ENCODE results near the gene POU2F2. TPM values are rescaled to one million over a fixed set of nuclear protein-coding genes. Genes with fewer than 3 reads are reported as not detected.
A peak's percentile ranks its signal among the peaks of the same experiment; 100 is the strongest.

POU2F2 gene
- total RNA-seq, 2 experiments from 2014 or later: 17.7 to 40.4 TPM

DNA sequence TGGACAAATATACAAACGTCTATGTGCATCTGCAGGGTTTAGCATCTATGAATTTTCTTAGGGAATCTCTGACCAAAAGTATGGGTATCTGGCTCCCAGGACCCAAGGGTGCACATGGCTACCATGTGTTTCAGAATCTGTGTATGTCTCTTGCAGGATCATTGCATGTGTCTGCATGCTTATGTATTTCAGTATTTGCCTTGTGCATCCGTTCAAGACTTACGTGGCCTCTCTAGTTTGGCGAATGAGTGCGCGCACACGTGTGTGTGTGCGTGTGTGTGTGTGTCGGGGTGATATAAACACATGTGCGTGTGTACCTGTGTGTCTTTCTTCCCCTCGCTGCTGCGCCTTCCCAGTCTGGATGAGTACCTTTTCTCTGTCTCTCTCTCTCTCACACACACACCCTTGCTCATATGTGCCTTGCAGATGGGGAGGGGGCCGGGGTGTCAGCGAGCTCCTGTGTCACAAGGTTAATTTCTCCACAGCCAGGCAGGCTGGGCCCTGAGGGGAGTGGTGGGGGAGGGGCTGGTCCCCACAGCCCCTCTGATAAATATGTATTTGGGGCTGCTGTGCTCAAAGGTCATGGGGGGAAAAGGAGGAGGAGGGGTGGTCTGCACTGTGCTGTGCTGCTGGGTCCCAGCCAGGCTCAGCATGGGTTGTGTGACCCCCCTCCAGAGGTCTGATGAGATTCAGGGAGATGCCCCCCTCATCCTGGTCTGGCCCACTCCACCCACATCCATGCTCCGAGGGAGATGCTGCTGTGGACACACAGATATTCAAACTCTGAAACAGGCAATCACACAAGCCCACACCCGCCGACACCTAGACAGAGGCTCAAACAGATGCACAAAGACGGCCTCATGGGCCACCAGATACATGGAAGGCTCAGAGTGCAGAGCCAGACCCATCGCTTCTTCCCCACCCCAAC is 37.5 kb upstream of the POU2F2 start:
- ATAC-seq (no peak), DNase-seq (no peak)
- no peak overlapping the region for H3K27ac Mint-ChIP-seq
- H3K4me3 Mint-ChIP-seq: no peak overlapping the region
- H3K9me3 Mint-ChIP-seq (ENCODE audit: low read depth): no peaks in the 10 kb centered on the region
- CTCF ChIA-PET: no interaction called here
- no peaks in the 10 kb centered on the region for H3K36me3 Mint-ChIP-seq
- H3K27me3 Mint-ChIP-seq: peaks cover 9% of the 10 kb centered on the region
- peaks cover 9% of the 10 kb centered on the region for H3K4me1 Mint-ChIP-seq

DNA sequence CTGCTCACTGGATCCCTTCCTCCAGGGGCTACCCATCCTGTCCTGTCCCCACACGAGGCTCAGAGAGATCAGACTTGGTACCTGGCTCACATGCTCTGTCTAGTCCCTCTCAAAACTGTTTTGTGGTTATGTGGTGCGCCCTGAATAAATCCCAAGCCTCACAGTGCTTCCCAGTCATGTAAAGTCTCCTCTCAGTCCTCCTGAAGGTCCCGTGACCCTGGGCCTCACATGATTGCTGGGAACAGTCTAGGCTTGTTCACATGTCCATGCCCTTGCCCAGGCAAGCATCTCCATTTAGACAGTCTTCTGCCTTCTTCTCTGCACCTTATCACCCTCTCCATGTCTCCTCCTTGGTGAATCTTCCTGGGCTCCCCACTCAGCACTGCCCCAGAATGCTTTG is 36.0 kb upstream of the POU2F2 start:
- H3K4me1 Mint-ChIP-seq: peaks cover 9% of the 10 kb centered on the region
- CTCF ChIA-PET: interaction anchor here (0.6 kb wide), 1 partner anchor 35 kb away, joined by 3 read pairs; the partner anchor contains the start of gene POU2F2
- H3K27me3 Mint-ChIP-seq: peaks cover 5% of the 10 kb centered on the region
- no peak for ATAC-seq
- no peak for DNase-seq
- H3K4me3 Mint-ChIP-seq: no peak overlapping the region
- no peaks in the 10 kb centered on the region for H3K36me3 Mint-ChIP-seq
- H3K27ac Mint-ChIP-seq: no peak overlapping the region
- no peaks in the 10 kb centered on the region for H3K9me3 Mint-ChIP-seq (ENCODE audit: low read depth)

DNA sequence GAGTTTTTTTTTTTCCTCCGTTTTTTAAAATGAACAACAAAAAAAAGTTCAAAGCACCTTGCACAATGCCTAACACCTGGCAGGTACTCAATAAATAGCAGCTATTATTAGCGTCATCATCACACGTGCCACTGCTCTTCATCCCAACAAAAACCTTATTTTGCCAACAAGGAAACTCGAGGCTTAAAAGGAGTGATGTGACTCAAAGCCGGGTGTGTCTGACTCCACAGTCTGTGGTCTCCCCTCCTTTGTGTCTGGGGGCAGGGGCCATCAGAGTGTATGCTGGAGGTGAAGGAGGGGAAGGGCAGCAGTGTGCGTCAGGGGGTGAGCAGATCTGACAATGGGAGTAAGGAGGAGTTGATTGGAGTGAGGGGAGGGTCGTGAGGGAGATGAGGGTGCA is 34.1 kb upstream of the POU2F2 start:
- Mint-ChIP-seq H3K36me3 (no peaks in the 10 kb centered on the region), H3K4me1 (peaks cover 9% of the 10 kb centered on the region), H3K4me3 (no peak overlapping the region), H3K9me3 (ENCODE audit: low read depth) (no peaks in the 10 kb centered on the region), H3K27ac (no peak overlapping the region), H3K27me3 (peaks cover 5% of the 10 kb centered on the region)
- no peak for ATAC-seq
- CTCF ChIA-PET: interaction anchor here (0.9 to 2.6 kb wide), 6 partner anchors 10 to 113 kb away, joined by 3 to 12 read pairs (median 4); partner anchors contain the start of gene POU2F2
- DNase-seq: no peak

DNA sequence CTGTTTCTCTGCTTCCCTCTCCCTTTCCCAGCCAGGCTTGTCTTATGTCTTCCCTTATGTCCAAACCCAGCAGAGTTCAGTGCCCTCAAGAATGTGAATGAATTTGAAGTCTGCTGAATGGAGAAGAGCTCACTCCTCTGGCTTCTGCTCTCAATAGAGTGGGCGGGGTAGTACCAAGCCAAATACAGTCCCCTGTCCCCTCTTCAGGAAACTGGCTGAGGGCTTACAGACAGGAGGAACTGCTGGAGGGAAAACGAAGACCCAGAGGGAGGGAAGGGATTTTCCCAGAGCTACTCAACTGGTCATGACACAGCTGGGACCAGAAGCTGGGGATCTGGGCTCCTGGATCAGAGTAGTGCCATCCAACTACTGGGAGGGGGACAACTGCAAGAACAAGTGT is 32.9 kb upstream of the POU2F2 start:
- ATAC-seq (no peak), DNase-seq (no peak)
- H3K4me1 Mint-ChIP-seq: peaks cover 10% of the 10 kb centered on the region
- H3K27me3 Mint-ChIP-seq: peaks cover 13% of the 10 kb centered on the region
- no peak overlapping the region for H3K27ac Mint-ChIP-seq
- H3K9me3 Mint-ChIP-seq (ENCODE audit: low read depth): no peaks in the 10 kb centered on the region
- no peak overlapping the region for H3K4me3 Mint-ChIP-seq
- CTCF ChIA-PET: interaction anchor here (0.7 to 2.6 kb wide), 7 partner anchors 11 to 114 kb away, joined by 3 to 12 read pairs (median 4); partner anchors contain the start of gene POU2F2
- H3K36me3 Mint-ChIP-seq: no peaks in the 10 kb centered on the region

DNA sequence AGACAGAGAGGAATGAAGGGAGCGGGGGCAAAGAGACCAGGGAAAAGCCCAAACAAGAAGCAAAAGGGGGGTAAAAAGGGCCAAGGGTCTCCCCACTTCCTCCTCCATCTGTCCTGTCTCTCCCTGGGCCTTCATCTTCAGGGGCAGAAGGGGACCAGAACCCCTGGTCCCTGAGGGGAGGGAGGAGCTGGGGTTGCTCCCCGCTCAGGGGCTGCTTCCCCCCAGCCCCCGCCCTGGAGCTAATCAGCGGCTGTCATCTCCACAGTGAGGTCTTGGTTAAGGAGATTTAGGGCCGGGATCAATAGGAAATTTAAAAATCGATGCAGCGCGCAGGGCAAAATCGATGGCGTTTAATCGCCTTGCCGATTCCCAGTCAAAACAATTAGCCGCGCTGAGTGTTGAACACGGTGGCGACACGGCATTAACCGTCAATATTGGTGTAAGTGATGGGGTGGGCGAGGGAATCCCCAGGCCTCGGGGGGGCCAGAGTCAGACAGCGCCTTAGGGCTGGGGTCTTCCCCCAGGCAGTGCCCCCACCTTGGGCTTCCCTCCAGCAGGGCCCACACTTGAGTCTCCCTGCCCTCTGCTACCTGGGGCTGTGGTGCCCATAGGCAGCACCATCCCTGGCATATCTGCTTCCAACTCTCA is 29.5 kb upstream of the POU2F2 start:
- peaks cover 17% of the 10 kb centered on the region for H3K4me1 Mint-ChIP-seq
- ATAC-seq (no peak), DNase-seq (no peak)
- no peak overlapping the region for H3K4me3 Mint-ChIP-seq
- CTCF ChIA-PET: interaction anchor here (1.0 to 1.1 kb wide), 2 partner anchors 14 to 15 kb away, joined by 3 to 4 read pairs; no protein-coding TSS in a partner anchor
- H3K27ac Mint-ChIP-seq: no peak overlapping the region
- no peaks in the 10 kb centered on the region for H3K9me3 Mint-ChIP-seq (ENCODE audit: low read depth)
- peaks cover 15% of the 10 kb centered on the region for H3K27me3 Mint-ChIP-seq
- no peaks in the 10 kb centered on the region for H3K36me3 Mint-ChIP-seq

DNA sequence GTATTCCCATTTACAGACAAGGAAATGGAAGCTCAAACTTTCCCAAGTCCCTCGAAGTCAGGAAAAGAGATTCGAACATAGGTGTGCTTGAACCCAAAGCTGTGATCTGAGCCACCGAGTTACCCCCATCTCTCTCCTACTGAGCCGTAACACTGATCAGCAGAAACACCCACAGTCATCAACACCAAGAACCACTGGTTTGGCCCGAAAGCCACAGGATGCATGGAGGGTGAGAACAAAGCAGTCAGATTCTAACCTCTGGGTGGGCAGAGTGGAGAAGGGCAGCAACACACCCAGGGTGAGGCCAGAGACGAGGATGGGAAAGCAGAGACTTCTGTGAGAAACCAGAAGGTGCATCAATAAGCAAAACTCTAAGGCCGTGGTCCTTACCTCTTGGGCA is 27.7 kb upstream of the POU2F2 start:
- no peaks in the 10 kb centered on the region for H3K36me3 Mint-ChIP-seq
- no peak overlapping the region for H3K4me3 Mint-ChIP-seq
- H3K27me3 Mint-ChIP-seq: peaks cover 12% of the 10 kb centered on the region
- peaks cover 17% of the 10 kb centered on the region for H3K4me1 Mint-ChIP-seq
- DNase-seq (no peak), ATAC-seq (peak; percentile 9)
- no peak overlapping the region for H3K27ac Mint-ChIP-seq
- CTCF ChIA-PET: interaction anchor here (1.1 to 1.9 kb wide), 4 partner anchors 16 to 83 kb away, joined by 3 to 9 read pairs (median 4); partner anchors contain the start of gene GSK3A
- H3K9me3 Mint-ChIP-seq (ENCODE audit: low read depth): no peaks in the 10 kb centered on the region

DNA sequence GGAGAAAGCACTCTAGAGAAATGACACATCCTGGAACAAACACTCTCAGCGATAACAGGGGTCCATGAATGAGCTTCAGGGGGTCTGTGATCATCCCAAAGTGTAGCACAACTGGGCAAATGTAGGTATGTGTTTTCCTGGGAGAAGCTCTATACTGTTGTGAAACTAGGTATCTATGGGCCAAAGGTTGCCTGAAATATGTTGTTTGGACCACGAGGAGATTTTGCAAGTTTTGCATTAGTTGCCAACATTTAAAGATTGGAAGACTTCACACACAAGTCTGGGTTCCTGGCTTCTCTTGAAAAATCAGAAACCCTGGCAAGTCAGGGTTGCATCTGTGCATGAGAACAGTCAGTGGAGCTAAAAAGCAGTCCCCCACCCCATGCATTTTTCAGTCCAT is 26.7 kb upstream of the POU2F2 start:
- Mint-ChIP-seq H3K4me3 (no peak overlapping the region), H3K36me3 (no peaks in the 10 kb centered on the region), H3K27me3 (peaks cover 12% of the 10 kb centered on the region), H3K4me1 (peaks cover 25% of the 10 kb centered on the region), H3K27ac (no peak overlapping the region), H3K9me3 (ENCODE audit: low read depth) (no peaks in the 10 kb centered on the region)
- CTCF ChIA-PET: interaction anchor here (0.6 to 1.9 kb wide), 6 partner anchors 17 to 267 kb away, joined by 3 to 9 read pairs (median 3); partner anchors contain the start of gene GSK3A
- DNase-seq (no peak), ATAC-seq (no peak)

DNA sequence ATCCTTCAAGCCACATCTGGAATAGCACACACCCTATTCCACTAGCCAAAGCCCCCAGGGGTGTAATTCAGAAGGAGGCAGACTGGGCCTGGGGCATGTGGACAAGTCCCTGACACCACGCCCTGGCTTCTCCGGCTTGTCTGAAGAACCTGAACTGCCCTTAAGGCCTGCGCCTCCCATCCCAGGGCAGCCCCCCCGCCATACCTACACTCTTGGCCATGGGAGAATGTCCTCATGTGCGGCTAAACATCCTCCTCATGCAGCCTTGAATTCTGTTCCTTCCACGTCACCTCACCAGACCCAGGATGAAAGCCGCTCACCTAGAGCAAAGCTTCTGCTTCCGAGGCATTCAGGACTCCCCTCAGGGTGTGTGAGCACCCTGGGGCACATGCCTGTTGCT is 24.3 kb upstream of the POU2F2 start:
- H3K27ac Mint-ChIP-seq: no peak overlapping the region
- CTCF ChIA-PET: interaction anchor here (2.8 kb wide), 1 partner anchor 28 kb away, joined by 8 read pairs; no protein-coding TSS in a partner anchor
- DNase-seq (no peak), ATAC-seq (no peak)
- no peaks in the 10 kb centered on the region for H3K36me3 Mint-ChIP-seq
- H3K4me1 Mint-ChIP-seq: peaks cover 28% of the 10 kb centered on the region
- peaks cover 10% of the 10 kb centered on the region for H3K27me3 Mint-ChIP-seq
- no peaks in the 10 kb centered on the region for H3K9me3 Mint-ChIP-seq (ENCODE audit: low read depth)
- no peak overlapping the region for H3K4me3 Mint-ChIP-seq

DNA sequence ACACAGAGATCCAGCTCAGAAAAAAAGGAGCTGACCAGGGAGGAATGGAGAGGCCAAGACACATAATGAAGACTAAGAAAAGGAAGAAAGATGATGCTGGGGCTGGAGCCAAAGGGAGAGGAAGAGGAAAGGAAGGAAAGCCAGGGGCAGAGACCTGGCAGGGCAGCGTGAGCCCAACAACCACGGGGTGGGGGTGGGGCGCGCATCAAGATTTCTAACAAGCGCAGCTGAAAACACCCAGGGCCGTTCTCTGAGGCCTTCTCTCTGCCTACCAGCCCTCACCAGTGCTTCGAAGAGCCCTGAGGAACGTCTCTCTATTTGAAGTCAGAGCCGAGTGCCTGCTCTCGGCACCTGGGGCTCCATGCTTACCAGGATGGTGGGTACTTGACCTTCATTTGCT is 23.6 kb upstream of the POU2F2 start:
- DNase-seq (no peak), ATAC-seq (no peak)
- no peaks in the 10 kb centered on the region for H3K36me3 Mint-ChIP-seq
- H3K9me3 Mint-ChIP-seq (ENCODE audit: low read depth): no peaks in the 10 kb centered on the region
- H3K27me3 Mint-ChIP-seq: peaks cover 6% of the 10 kb centered on the region
- H3K4me1 Mint-ChIP-seq: peaks cover 28% of the 10 kb centered on the region
- no peak overlapping the region for H3K27ac Mint-ChIP-seq
- CTCF ChIA-PET: interaction anchor here (1.2 to 2.8 kb wide), 2 partner anchors 29 to 63 kb away, joined by 3 to 8 read pairs; no protein-coding TSS in a partner anchor
- no peak overlapping the region for H3K4me3 Mint-ChIP-seq

DNA sequence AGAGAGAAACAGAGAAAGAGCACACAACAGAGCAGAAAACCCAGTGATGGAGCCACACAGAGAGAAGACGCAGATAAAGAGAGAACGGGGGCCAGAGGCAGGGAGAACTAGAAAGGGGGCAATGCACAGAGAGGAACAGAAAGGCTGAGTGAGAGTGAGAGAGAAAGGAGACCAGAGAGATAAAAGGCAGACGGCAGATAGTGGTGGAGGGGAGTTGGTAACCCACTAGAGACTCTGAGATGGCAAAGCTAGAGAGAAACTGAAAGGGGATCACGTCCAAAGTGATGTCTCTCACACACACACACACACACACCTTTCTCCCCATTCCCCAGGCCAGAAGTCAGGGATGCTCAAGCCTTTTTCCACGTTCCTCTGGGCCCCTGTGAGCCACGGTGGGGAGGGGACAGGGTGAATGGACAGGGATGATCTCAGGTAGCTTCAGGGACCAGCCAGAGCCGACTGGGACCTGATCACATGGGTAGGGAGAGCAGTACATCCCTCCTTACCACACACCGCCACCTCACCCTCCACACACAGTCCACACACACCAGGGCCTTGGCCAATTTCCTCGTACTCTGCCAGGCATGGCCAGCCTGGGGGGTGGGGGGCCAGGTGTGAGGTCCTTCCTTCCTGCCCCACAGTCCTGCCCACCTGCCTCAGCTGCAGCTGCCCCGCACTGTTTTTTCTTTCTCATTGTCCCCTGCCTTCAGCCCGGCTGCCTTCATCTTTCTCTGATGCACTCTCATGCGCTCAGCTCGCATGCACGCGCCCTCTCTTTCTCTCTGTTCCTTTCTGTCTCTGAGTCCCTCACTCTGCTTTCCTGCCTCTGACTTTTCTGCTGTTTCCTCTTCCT is 22.5 kb upstream of the POU2F2 start:
- ATAC-seq (peak; percentile 62), DNase-seq (peak; percentile 47)
- CTCF ChIA-PET: interaction anchor here (0.9 to 2.8 kb wide), 3 partner anchors 28 to 65 kb away, joined by 3 to 8 read pairs (median 4); no protein-coding TSS in a partner anchor
- Mint-ChIP-seq H3K27me3 (peaks cover 2% of the 10 kb centered on the region), H3K9me3 (ENCODE audit: low read depth) (no peaks in the 10 kb centered on the region), H3K27ac (peak overlapping the region; percentile 44), H3K4me1 (peaks cover 22% of the 10 kb centered on the region), H3K4me3 (peak overlapping the region; percentile 7), H3K36me3 (no peaks in the 10 kb centered on the region)

DNA sequence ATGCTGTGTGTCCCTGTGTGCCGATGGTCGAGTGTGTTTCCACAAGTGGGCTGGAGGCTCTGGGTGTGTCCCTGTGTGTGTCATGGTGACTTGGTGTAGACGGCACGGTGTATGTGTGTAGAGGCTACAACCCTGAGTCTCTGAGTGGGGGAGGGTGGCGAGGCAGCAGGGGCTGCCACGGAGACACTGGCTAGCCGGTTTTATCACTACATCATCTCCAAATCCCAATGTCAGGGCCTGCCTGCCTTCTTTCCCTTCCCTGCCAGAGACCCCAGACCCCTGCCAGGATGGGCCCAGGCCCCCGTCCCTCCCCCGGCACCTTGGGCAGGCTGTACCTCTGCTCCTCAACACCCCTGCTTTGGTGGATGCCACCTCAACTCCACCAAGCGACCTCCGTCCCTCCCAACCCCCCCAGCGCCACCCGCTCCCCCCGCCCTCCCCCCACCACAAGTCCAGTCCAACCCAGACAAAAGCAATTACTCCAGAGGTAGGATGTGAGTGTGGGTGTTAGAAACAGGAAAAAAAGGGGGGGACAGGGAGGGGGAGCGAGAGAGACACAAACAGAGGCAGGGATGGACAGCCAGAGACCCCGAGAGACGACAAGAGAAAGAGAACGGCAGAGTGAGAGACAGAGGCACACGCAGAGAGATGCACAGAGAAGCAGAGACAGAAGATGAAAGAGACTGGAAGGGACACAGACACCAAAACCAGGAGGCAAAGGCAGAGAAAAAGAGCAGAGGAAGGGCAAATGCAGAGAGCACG is 21.6 kb upstream of the POU2F2 start:
- ATAC-seq: no peak
- Mint-ChIP-seq H3K4me3 (peak overlapping the region; percentile 7), H3K36me3 (no peaks in the 10 kb centered on the region), H3K27ac (no peak overlapping the region), H3K27me3 (peaks cover 4% of the 10 kb centered on the region), H3K4me1 (peaks cover 19% of the 10 kb centered on the region), H3K9me3 (ENCODE audit: low read depth) (no peaks in the 10 kb centered on the region)
- CTCF ChIA-PET: interaction anchor here (0.9 to 2.8 kb wide), 2 partner anchors 29 to 31 kb away, joined by 4 to 8 read pairs; no protein-coding TSS in a partner anchor
- no peak for DNase-seq

All from activated CD8-positive, alpha-beta memory T cell treated with anti-CD3 and anti-CD28 coated beads, Interleukin-2, amount 10 ng/mL, durations not matched to agents 7 days and 5 days (primary cell).